ENCODE results near the gene TRAPPC3. TPM values are rescaled to one million over a fixed set of nuclear protein-coding genes. Genes with fewer than 3 reads are reported as not detected.

TRAPPC3 gene
- total RNA-seq, 1 donor from 2014 or later, result 69.7 TPM

DNA sequence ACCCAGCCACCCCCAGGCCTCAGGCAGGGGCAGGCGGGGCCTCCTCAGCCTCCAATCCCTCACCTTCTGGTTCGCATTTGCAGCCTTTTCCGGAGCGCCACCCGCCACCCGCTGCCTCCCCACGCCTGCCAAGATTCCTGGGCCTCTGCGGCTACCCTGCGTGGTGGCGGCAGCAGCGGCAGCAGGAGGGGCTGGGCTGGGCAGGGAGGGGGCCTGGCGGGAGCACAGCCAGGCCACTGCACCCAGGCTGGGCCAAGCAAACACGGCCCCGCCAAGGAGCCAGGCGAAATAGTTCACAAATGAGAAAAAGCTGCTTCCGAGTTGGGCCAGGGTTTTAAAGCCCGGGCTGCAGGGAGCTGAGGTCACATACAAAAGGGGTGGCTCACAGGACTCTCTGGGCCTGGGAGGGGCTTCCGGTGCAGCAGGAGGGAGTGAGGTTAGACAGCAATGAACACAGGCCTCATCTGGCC is 34.1 kb downstream of the TRAPPC3 start:
- TF ChIP-seq, protein P1, sequence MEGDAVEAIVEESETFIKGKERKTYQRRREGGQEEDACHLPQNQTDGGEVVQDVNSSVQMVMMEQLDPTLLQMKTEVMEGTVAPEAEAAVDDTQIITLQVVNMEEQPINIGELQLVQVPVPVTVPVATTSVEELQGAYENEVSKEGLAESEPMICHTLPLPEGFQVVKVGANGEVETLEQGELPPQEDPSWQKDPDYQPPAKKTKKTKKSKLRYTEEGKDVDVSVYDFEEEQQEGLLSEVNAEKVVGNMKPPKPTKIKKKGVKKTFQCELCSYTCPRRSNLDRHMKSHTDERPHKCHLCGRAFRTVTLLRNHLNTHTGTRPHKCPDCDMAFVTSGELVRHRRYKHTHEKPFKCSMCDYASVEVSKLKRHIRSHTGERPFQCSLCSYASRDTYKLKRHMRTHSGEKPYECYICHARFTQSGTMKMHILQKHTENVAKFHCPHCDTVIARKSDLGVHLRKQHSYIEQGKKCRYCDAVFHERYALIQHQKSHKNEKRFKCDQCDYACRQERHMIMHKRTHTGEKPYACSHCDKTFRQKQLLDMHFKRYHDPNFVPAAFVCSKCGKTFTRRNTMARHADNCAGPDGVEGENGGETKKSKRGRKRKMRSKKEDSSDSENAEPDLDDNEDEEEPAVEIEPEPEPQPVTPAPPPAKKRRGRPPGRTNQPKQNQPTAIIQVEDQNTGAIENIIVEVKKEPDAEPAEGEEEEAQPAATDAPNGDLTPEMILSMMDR (IDR thresholded peaks at IDR 0.05), result no peak
- no peaks in the 10 kb centered on the region for H3K27me3 Mint-ChIP-seq (ENCODE audit: low read depth)
- H3K9me3 Mint-ChIP-seq (ENCODE audit: low read depth), result no peaks in the 10 kb centered on the region
- DNase-seq (ENCODE audit: low spot score), result no peak
- H3K27ac Mint-ChIP-seq (ENCODE audit: unreplicated experiment), result peak overlapping the region; percentile 87
- H3K36me3 Mint-ChIP-seq (ENCODE audit: low read depth), result no peaks in the 10 kb centered on the region
- H3K4me3 Mint-ChIP-seq (ENCODE audit: unreplicated experiment), result peak overlapping the region; percentile 25
- H3K4me1 Mint-ChIP-seq (ENCODE audit: low read depth), result peaks cover 46% of the 10 kb centered on the region

DNA sequence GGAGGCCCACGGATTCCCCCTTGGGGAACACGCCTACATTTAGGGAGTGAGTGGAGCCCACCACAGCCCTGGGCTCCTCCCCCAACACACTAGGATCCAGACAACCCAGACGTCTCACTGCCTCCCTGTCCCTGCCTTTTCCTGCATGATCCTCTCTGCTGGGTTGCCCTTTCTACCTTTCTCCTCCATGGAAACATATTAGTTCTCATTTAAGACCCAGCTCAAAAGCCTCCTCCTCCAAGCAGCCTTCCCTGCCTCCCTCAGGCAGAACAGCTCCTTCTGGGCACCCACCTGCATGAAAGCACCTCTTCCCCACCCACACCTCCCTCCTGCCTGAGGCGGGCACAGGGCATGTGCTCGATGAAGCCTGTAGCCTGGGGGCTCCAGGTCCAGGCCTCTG is 34.9 kb downstream of the TRAPPC3 start:
- Mint-ChIP-seq H3K4me3 (ENCODE audit: unreplicated experiment) (no peak overlapping the region), H3K4me1 (ENCODE audit: low read depth) (peaks cover 41% of the 10 kb centered on the region), H3K9me3 (ENCODE audit: low read depth) (no peaks in the 10 kb centered on the region), H3K27me3 (ENCODE audit: low read depth) (no peaks in the 10 kb centered on the region), H3K36me3 (ENCODE audit: low read depth) (no peaks in the 10 kb centered on the region), H3K27ac (ENCODE audit: unreplicated experiment) (no peak overlapping the region)
- TF ChIP-seq, protein P1 (IDR thresholded peaks at IDR 0.05), result no peak
- no peak for DNase-seq (ENCODE audit: low spot score)

DNA sequence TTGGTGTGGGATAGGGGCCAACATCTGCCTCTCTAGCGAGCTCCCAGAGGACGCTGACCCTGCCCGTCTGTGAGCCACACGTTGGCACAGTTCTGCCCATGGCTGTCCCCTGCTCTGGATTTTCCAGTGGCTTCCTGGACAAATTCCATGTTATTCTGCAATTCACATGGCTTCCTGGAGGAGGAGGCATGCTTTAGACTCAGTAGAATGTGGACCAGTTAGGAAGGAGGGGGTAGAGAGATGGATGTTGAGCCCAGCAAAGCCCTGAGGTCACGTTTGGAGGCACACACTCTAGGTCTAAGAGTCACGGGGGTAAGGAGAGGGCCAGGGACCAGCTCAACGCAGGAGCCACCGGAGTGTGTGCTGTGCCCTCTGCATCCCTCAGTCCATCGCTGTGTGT is 36.5 kb downstream of the TRAPPC3 start:
- no peak overlapping the region for H3K27ac Mint-ChIP-seq (ENCODE audit: unreplicated experiment)
- DNase-seq (ENCODE audit: low spot score), result no peak
- H3K9me3 Mint-ChIP-seq (ENCODE audit: low read depth), result no peaks in the 10 kb centered on the region

DNA sequence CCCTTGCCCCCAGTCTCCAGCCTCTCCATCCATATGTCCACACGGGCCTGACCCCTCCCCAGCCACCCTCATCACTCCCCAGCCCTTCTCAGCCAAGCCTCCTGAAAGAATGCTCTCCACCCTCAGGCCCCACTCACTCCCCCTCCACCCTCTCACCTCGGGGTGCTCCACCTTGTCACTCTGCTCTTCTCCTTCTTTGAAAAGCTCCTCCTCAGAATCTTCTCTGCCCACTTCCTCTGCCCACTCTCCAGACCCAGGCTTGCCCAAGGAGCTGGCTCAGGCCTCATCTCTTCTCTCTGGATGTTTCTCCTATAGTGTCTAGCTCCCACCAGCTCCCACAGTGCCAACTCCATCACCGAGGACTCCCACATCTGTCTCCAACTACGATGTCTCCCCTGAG is 38.1 kb downstream of the TRAPPC3 start:
- H3K27ac Mint-ChIP-seq (ENCODE audit: unreplicated experiment), result no peak overlapping the region
- H3K4me3 Mint-ChIP-seq (ENCODE audit: unreplicated experiment), result no peak overlapping the region
- TF ChIP-seq, protein P1 (IDR thresholded peaks at IDR 0.05), result no peak
- H3K9me3 Mint-ChIP-seq (ENCODE audit: low read depth), result no peaks in the 10 kb centered on the region
- H3K36me3 Mint-ChIP-seq (ENCODE audit: low read depth), result no peaks in the 10 kb centered on the region
- H3K4me1 Mint-ChIP-seq (ENCODE audit: low read depth), result peaks cover 48% of the 10 kb centered on the region
- DNase-seq (ENCODE audit: low spot score), result no peak
- no peaks in the 10 kb centered on the region for H3K27me3 Mint-ChIP-seq (ENCODE audit: low read depth)

More for the DNA sequence above, 36.5 kb downstream of the TRAPPC3 start:
- TF ChIP-seq, protein P1 (IDR thresholded peaks at IDR 0.05), result peak; percentile 19
- no peaks in the 10 kb centered on the region for H3K36me3 Mint-ChIP-seq (ENCODE audit: low read depth)
- H3K27me3 Mint-ChIP-seq (ENCODE audit: low read depth), result no peaks in the 10 kb centered on the region
- H3K4me1 Mint-ChIP-seq (ENCODE audit: low read depth), result peaks cover 50% of the 10 kb centered on the region
- H3K4me3 Mint-ChIP-seq (ENCODE audit: unreplicated experiment), result no peak overlapping the region

DNA sequence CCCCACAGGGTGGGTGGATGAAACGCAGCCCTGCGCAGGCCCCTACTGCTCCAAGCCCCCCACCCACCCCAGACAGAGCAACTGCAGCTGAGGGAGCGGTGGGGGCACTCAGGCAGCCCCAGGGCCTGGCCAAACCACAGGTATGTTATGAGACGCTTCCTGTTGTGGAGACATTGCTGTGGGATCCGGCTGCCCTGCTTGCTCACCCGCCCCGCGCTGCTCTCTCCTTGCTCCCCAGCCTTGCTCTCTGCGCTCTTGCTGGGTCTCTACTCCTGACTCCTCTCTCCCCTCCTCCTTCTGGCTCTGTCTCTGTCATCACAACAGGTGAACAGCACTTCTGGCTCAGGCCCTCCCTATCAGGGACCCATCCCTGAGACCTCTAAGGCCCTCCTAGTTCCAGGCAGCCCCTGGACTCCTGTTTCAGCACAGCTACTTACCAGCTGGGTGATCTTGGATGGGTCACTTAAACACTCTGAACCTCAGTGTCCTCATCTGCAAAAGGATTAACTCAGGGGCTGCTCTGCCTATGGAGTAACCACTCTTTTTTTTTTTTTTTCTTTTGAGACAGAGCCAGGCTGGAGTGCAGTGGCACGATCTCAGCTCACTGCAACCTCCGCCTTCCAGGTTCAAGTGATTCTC is 40.1 kb downstream of the TRAPPC3 start:
- Mint-ChIP-seq H3K9me3 (ENCODE audit: low read depth) (no peaks in the 10 kb centered on the region), H3K4me3 (ENCODE audit: unreplicated experiment) (no peak overlapping the region), H3K27me3 (ENCODE audit: low read depth) (no peaks in the 10 kb centered on the region), H3K4me1 (ENCODE audit: low read depth) (peaks cover 39% of the 10 kb centered on the region), H3K27ac (ENCODE audit: unreplicated experiment) (peak overlapping the region; percentile 96), H3K36me3 (ENCODE audit: low read depth) (no peaks in the 10 kb centered on the region)
- DNase-seq (ENCODE audit: low spot score), result peak; percentile 92
- TF ChIP-seq, protein P1 (IDR thresholded peaks at IDR 0.05), result no peak

Data from chondrocyte (in vitro differentiated cells).